K562 (cell line): Measurements from ENCODE around the gene ERI2. TPM values are rescaled to one million over a fixed set of nuclear protein-coding genes. Genes with fewer than 3 reads are reported as not detected.
A peak's percentile ranks its signal among the peaks of the same experiment; 100 is the strongest.

Experiments
- AFF1 ChIP-seq, 2 experiments: fragments of 450-650 bp; IDR thresholded peaks; 2 replicates each; pipeline ENCODE4 v1.6.1; 2018; ENCODE audit warnings: mild to moderate bottlenecking in 2 of 2, low read depth in 1 of 2; ENCODE audit not compliant: partially characterized antibody in 2 of 2
- ARNT ChIP-seq, 2 experiments: fragments of 450-650 bp; IDR thresholded peaks; 2 replicates each; pipeline ENCODE4 v1.6.1; 2016; ENCODE audit warnings: mild to moderate bottlenecking in 1 of 2
- CBFA2T2 ChIP-seq: fragments of 450-650 bp; conservative IDR thresholded peaks from 2 replicates; pipeline ENCODE4 v1.6.1; 2017; ENCODE audit warnings: mild to moderate bottlenecking
- EP300 ChIP-seq: IDR thresholded peaks from 2 replicates; pipeline ENCODE4 v1.6.1; 2012; ENCODE audit warnings: low read length, improper control_type of control experiment
- HOXB6 ChIP-seq: fragments of 250-450 bp; sonication (Bioruptor Pico); IDR thresholded peaks from 2 replicates; pipeline ENCODE4 v1.5.1; 2022; ENCODE audit warnings: mild to moderate bottlenecking, borderline replicate concordance
- KLF10 ChIP-seq: fragments of 250-450 bp; sonication (Bioruptor Pico); IDR thresholded peaks from 2 replicates; pipeline ENCODE4 v1.6.1; 2021; ENCODE audit warnings: matching md5 sums
- KLF16 ChIP-seq: IDR thresholded peaks from 2 replicates; pipeline ENCODE4 v1.6.1; 2016; ENCODE audit warnings: antibody characterized with exemption
- MITF ChIP-seq: IDR thresholded peaks from 2 replicates; pipeline ENCODE4 v1.6.1; 2014; ENCODE audit warnings: antibody characterized with exemption
- NRF1 ChIP-seq, 2 experiments: fragments of 450-650 bp; IDR thresholded peaks in 1 of 2; conservative IDR thresholded peaks in 1 of 2; 2 replicates each; pipeline ENCODE4 v1.6.1; 2014; ENCODE audit warnings: mild to moderate bottlenecking in 2 of 2
- RBFOX2 ChIP-seq: fragments of 200-400 bp; formaldehyde crosslinking; IDR thresholded peaks from 2 replicates; pipeline ENCODE4 v1.6.1; 2017; ENCODE audit warnings: low read depth, mild to moderate bottlenecking, low read length, moderate library complexity
- RBM14 ChIP-seq: fragments of 200-400 bp; formaldehyde crosslinking; IDR thresholded peaks from 2 replicates; pipeline ENCODE4 v1.6.1; 2018; ENCODE audit warnings: low read depth, mild to moderate bottlenecking, low read length, moderate library complexity, borderline replicate concordance; ENCODE audit not compliant: insufficient read depth
- TAF7 ChIP-seq: fragments of 450-650 bp; IDR thresholded peaks from 2 replicates; pipeline ENCODE4 v1.6.1; 2016; ENCODE audit warnings: missing genetic modification characterization, missing compliant biosample characterization
- YBX1 ChIP-seq: fragments of 450-650 bp; IDR thresholded peaks from 2 replicates; pipeline ENCODE4 v1.7.1; 2016; ENCODE audit warnings: mild to moderate bottlenecking
- ZNF140 ChIP-seq: fragments of 250-450 bp; sonication (Bioruptor Pico); IDR thresholded peaks from 2 replicates; pipeline ENCODE4 v1.8.0; 2021; ENCODE audit warnings: moderate library complexity, mild to moderate bottlenecking, inconsistent platforms
- ZNF512 ChIP-seq: IDR thresholded peaks from 2 replicates; pipeline ENCODE4 v1.6.1; 2016; ENCODE audit warnings: missing genetic modification characterization, missing compliant biosample characterization
- ZNF584 ChIP-seq: fragments of 200-800 bp; sonication (Bioruptor generic); IDR thresholded peaks from 2 replicates; pipeline ENCODE4 v1.6.1; 2016; ENCODE audit warnings: low read depth, mild to moderate bottlenecking, missing genetic modification characterization, missing compliant biosample characterization
- polyA plus RNA-seq, 8 experiments: library from polyadenylated mRNA; depleted of rRNA in 4 of 8; stranded (reverse) in 5 of 8; unstranded in 3 of 8; fragments of >200 nt; fragmentation: Nextera tagmentation in 2 of 8; fragmentation: Illumina TruSeq in 1 of 8; extraction: Ambion mirVana in 2 of 8; extraction: Trizol in 1 of 8; gene quantifications; 2 replicates each; pipeline versions ENCODE4 v1.2.1 to v1.2.3, GENCODE V29; 2011 to 2014; ENCODE audit warnings: inconsistent platforms in 1 of 8, missing spikeins in 1 of 8
- total RNA-seq, 7 experiments: library from RNA; depleted of rRNA in 6 of 7; stranded (reverse); fragments of >200 nt in 6 of 7; fragmentation: Illumina TruSeq in 2 of 7; extraction: Trizol in 2 of 7; gene quantifications; 2 replicates each; pipeline versions ENCODE4 v1.2.1 to v1.2.3, GENCODE V29; 2011 to 2021; ENCODE audit warnings: low replicate concordance in 1 of 7
- TF ChIP-seq, protein P1 (sequence below): IDR thresholded peaks from 3 replicates; pipeline ENCODE4 v1.6.1; 2011; ENCODE audit warnings: borderline replicate concordance, mild to moderate bottlenecking; ENCODE audit not compliant: insufficient read length, insufficient read depth
- TF ChIP-seq, protein P2 (sequence below): fragments of 450-650 bp; IDR thresholded peaks from 2 replicates; pipeline ENCODE4 v1.6.1; 2016; ENCODE audit warnings: borderline replicate concordance

ERI2 gene
- total and polyA plus RNA-seq, 9 of the 15 experiments (the other 6 are each of a cell fraction or from before 2014, with no cell fraction given): 23.3 to 57.0 (median 48.1) TPM

GRCh38 chr16:20826039-20826566 lies 19.8 kb upstream of the ERI2 start (continued):
- TF ChIP-seq NRF1 (conservative IDR thresholded peaks at IDR 0.05 in 1 of 2, IDR thresholded peaks at IDR 0.05 in 1 of 2) (no peak), ZNF584 (CRISPR knock-in tag) (peak; percentile 41; the same call in 1 of the 2 replicates), RBFOX2 (no peak), RBM14 (no peak), EP300 (peak; percentile 95), MITF (0 out of 2 replicates have a peak, but pooled peaks have one; percentile 59), YBX1 (no peak), KLF16 (peak; percentile 89), HOXB6 (CRISPR knock-in tag) (no peak), CBFA2T2 (peak; percentile 91), AFF1 (IDR thresholded peaks at IDR 0.05; ENCODE audit: low read depth in 1 of 2, partially characterized antibody in 2 of 2) (peak in 1 of 2 experiments; percentile 43), ZNF140 (CRISPR knock-in tag) (no peak), TAF7 (tag) (no peak), ARNT (IDR thresholded peaks at IDR 0.05) (peak in 1 of 2 experiments; percentile 60; a peak in 1 of 4 replicates), ZNF512 (no peak), KLF10 (CRISPR knock-in tag) (no peak)
- TF ChIP-seq, protein P1, sequence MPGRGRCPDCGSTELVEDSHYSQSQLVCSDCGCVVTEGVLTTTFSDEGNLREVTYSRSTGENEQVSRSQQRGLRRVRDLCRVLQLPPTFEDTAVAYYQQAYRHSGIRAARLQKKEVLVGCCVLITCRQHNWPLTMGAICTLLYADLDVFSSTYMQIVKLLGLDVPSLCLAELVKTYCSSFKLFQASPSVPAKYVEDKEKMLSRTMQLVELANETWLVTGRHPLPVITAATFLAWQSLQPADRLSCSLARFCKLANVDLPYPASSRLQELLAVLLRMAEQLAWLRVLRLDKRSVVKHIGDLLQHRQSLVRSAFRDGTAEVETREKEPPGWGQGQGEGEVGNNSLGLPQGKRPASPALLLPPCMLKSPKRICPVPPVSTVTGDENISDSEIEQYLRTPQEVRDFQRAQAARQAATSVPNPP: no peak
- TF ChIP-seq, protein P2, sequence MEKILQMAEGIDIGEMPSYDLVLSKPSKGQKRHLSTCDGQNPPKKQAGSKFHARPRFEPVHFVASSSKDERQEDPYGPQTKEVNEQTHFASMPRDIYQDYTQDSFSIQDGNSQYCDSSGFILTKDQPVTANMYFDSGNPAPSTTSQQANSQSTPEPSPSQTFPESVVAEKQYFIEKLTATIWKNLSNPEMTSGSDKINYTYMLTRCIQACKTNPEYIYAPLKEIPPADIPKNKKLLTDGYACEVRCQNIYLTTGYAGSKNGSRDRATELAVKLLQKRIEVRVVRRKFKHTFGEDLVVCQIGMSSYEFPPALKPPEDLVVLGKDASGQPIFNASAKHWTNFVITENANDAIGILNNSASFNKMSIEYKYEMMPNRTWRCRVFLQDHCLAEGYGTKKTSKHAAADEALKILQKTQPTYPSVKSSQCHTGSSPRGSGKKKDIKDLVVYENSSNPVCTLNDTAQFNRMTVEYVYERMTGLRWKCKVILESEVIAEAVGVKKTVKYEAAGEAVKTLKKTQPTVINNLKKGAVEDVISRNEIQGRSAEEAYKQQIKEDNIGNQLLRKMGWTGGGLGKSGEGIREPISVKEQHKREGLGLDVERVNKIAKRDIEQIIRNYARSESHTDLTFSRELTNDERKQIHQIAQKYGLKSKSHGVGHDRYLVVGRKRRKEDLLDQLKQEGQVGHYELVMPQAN: no peak
